Mesothelial cell of epicardium (in vitro differentiated cells): ENCODE results near the gene CPXM2. TPM values are rescaled to one million over a fixed set of nuclear protein-coding genes. Genes with fewer than 3 reads are reported as not detected.

ENCODE experiments used
- DNase-seq, 2 experiments: peaks; one replicate each; pipeline ENCODE4 v3.0.0; 2021; ENCODE audit warnings: low spot score in 2 of 2; ENCODE audit not compliant: unreplicated experiment in 2 of 2
- H3K27ac Mint-ChIP-seq: 2 replicates; pipeline ENCODE4 v1.8.0; 2021; ENCODE audit warnings: mixed read lengths
- H3K27me3 Mint-ChIP-seq: 2 replicates; pipeline ENCODE4 v1.8.0; 2021; ENCODE audit warnings: low read depth, mixed read lengths
- H3K36me3 Mint-ChIP-seq: 2 replicates; pipeline ENCODE4 v1.8.0; 2021; ENCODE audit warnings: mixed read lengths
- H3K4me1 Mint-ChIP-seq: 2 replicates; pipeline ENCODE4 v1.8.0; 2021; ENCODE audit warnings: mixed read lengths
- H3K4me3 Mint-ChIP-seq: 2 replicates; pipeline ENCODE4 v1.8.0; 2021; ENCODE audit warnings: mild to moderate bottlenecking, moderate library complexity, mixed read lengths
- H3K9me3 Mint-ChIP-seq: 2 replicates; pipeline ENCODE4 v1.8.0; 2021; ENCODE audit warnings: mixed read lengths
- CTCF ChIP-seq: fragments of 200-600 bp; sonication (generic); IDR thresholded peaks from one replicate; pipeline ENCODE4 v1.5.0; 2021; ENCODE audit warnings: antibody characterized with exemption; ENCODE audit not compliant: unreplicated experiment
- total RNA-seq: library from RNA; stranded (reverse); gene quantifications from 3 replicates; pipeline ENCODE4 v1.2.1, GENCODE V29; 2021

The CPXM2 gene
- total RNA-seq, 1 donor from 2014 or later: 0.92 TPM

DNA sequence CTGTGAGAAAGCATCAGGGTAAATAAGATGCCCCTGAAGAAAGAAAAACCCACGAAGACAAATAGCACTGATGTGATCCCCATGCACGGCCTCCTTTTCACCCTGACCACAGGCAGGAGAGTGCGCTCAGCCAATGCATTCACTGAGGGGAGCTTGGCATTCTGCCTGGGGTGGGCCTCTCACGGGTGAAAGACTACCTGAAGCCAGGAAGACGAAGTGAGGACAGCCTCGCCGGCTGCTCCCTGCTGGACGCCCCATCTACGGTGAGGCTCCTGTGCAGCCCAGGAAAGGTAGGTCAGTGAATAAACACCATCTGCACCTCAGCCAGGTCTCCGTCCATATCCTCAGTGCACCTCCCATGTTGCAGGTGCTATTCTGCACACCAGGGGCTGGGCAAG is 32.0 kb downstream of the CPXM2 start:
- Mint-ChIP-seq H3K27ac (no peak overlapping the region), H3K4me1 (peaks cover 1% of the 10 kb centered on the region), H3K36me3 (no peaks in the 10 kb centered on the region), H3K9me3 (no peaks in the 10 kb centered on the region), H3K4me3 (no peak overlapping the region), H3K27me3 (peaks cover 10% of the 10 kb centered on the region)
- DNase-seq: no peak
- TF ChIP-seq CTCF: no peak

- H3K9me3 Mint-ChIP-seq: no peaks in the 10 kb centered on the region
- H3K27me3 Mint-ChIP-seq: peaks cover 10% of the 10 kb centered on the region
- H3K4me3 Mint-ChIP-seq: no peak overlapping the region
- no peak for DNase-seq
- TF ChIP-seq CTCF: no peak
- H3K36me3 Mint-ChIP-seq: no peaks in the 10 kb centered on the region
- H3K27ac Mint-ChIP-seq: no peak overlapping the region
- H3K4me1 Mint-ChIP-seq: peaks cover 1% of the 10 kb centered on the region
Observed at GRCh38 chr10:123858907-123859652, 32.5 kb downstream of the CPXM2 start.

- no peaks in the 10 kb centered on the region for H3K36me3 Mint-ChIP-seq
- H3K4me3 Mint-ChIP-seq: no peak overlapping the region
- no peaks in the 10 kb centered on the region for H3K9me3 Mint-ChIP-seq
- H3K27me3 Mint-ChIP-seq: peaks cover 11% of the 10 kb centered on the region
- TF ChIP-seq CTCF: no peak
- peaks cover 1% of the 10 kb centered on the region for H3K4me1 Mint-ChIP-seq
- no peak for DNase-seq
- H3K27ac Mint-ChIP-seq: no peak overlapping the region
Observed at GRCh38 chr10:123858077-123858681, 33.4 kb downstream of the CPXM2 start.

DNA sequence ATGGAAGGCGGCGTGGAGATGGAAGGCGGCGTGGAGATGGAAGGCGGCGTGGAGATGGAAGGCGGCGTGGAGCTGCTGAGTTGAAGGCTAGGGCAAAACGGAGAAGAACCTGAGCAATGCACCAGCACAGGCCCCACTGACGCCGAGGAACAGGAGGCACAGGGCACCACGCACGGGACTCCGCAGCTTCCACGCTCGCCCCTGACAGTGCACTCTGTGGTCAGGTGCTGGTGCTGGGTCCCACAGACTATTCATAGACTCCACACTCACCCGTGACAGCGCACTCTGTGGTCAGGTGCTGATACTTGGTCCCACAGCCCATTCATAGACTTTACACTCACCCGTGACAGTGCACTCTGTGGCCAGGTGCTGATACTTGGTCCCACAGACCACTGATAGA is 34.0 kb downstream of the CPXM2 start:
- H3K4me1 Mint-ChIP-seq: peaks cover 1% of the 10 kb centered on the region
- H3K27ac Mint-ChIP-seq: no peak overlapping the region
- H3K36me3 Mint-ChIP-seq: no peaks in the 10 kb centered on the region
- no peaks in the 10 kb centered on the region for H3K9me3 Mint-ChIP-seq
- DNase-seq: no peak
- H3K4me3 Mint-ChIP-seq: no peak overlapping the region
- peaks cover 11% of the 10 kb centered on the region for H3K27me3 Mint-ChIP-seq
- TF ChIP-seq CTCF: no peak

DNA sequence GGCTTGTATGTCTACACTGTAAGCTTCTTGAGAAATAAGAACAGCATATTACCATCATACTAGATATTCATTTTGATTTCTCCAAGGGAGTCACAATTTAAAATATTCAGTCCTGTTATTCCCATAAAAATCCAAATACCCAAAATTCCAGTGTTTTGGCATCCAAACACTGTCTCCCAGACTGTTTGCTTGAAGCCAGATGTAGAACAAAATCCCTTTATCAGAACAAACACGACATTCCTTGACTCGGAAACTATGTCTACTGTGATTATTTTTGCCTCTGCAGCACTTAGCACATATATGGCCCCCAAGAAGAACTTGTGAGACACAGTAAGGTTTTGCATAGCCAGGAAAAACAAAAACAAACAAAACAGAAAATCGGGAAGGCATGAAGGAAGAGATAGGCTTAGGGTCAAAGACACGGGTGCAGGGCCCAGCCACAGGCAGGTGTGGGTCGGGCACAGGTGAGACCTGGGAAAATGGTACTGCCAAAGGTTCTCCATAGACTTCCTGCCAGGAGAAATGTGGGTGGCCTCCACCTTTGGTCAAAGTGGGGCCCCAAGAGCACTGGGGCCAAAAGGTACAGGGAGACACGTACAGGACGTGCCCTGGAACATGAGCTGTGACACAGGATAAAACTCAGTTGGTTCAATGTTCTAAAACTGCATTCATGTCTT is 36.5 kb downstream of the CPXM2 start:
- Mint-ChIP-seq H3K27me3 (peaks cover 8% of the 10 kb centered on the region), H3K4me3 (no peak overlapping the region), H3K9me3 (peaks cover 3% of the 10 kb centered on the region), H3K4me1 (peaks cover 1% of the 10 kb centered on the region), H3K36me3 (no peaks in the 10 kb centered on the region), H3K27ac (peak overlapping the region; percentile 28)
- DNase-seq: no peak
- TF ChIP-seq CTCF: no peak
